GM12878 (cell line): ENCODE data around the gene DMPK. TPM values are rescaled to one million over a fixed set of nuclear protein-coding genes. Genes with fewer than 3 reads are reported as not detected.

Source experiments
- CREB1 ChIP-seq: IDR thresholded peaks from 2 replicates; pipeline ENCODE4 v1.6.1; 2012; ENCODE audit warnings: low read depth, mild to moderate bottlenecking, inconsistent platforms
- EGR1 ChIP-seq, 2 experiments: IDR thresholded peaks; 1 replicate in 1 of 2; 2 replicates in 1 of 2; pipeline ENCODE4 v1.6.1; 2011 to 2012; ENCODE audit warnings: low read depth in 2 of 2, low read length in 2 of 2, borderline replicate concordance in 1 of 2, mild to moderate bottlenecking in 1 of 2, moderate library complexity in 1 of 2
- IKZF2 ChIP-seq, 2 experiments: fragments of 450-650 bp; IDR thresholded peaks; 2 replicates each; pipeline ENCODE4 v1.6.1; 2017; ENCODE audit warnings: mild to moderate bottlenecking in 2 of 2, moderate library complexity in 2 of 2
- IRF4 ChIP-seq: IDR thresholded peaks from 2 replicates; pipeline ENCODE4 v1.6.1; 2011; ENCODE audit warnings: low read depth, low read length
- MTA3 ChIP-seq: IDR thresholded peaks from 2 replicates; pipeline ENCODE4 v1.6.1; 2012; ENCODE audit warnings: low read length, inconsistent platforms, borderline replicate concordance
- NFXL1 ChIP-seq: fragments of 450-650 bp; IDR thresholded peaks from 2 replicates; pipeline ENCODE4 v1.6.1; 2017; ENCODE audit warnings: antibody characterized with exemption, mild to moderate bottlenecking, borderline replicate concordance
- NFYB ChIP-seq: IDR thresholded peaks from 2 replicates; pipeline ENCODE4 v1.6.1; 2011; ENCODE audit warnings: low read depth, mild to moderate bottlenecking, low read length, improper control_type of control experiment, moderate library complexity; ENCODE audit not compliant: insufficient read depth
- NR2F1 ChIP-seq: fragments of 450-650 bp; conservative IDR thresholded peaks from 2 replicates; pipeline ENCODE4 v1.6.1; 2017; ENCODE audit warnings: mild to moderate bottlenecking
- NRF1 ChIP-seq: conservative IDR thresholded peaks from 2 replicates; pipeline ENCODE4 v1.6.1; 2011; ENCODE audit warnings: mild to moderate bottlenecking, low read depth, low read length, improper control_type of control experiment
- POU2F2 ChIP-seq: IDR thresholded peaks from 3 replicates; pipeline ENCODE4 v1.6.1; 2011; ENCODE audit warnings: low read depth, mild to moderate bottlenecking, low read length, borderline replicate concordance
- RAD21 ChIP-seq: IDR thresholded peaks from 2 replicates; pipeline ENCODE4 v1.6.1; 2011; ENCODE audit warnings: mild to moderate bottlenecking, low read depth, low read length, moderate library complexity; ENCODE audit not compliant: insufficient read depth
- TAF1 ChIP-seq: IDR thresholded peaks from 2 replicates; pipeline ENCODE4 v1.6.1; 2011; ENCODE audit warnings: mild to moderate bottlenecking, low read depth, low read length, borderline replicate concordance
- YBX1 ChIP-seq: fragments of 450-650 bp; IDR thresholded peaks from 2 replicates; pipeline ENCODE4 v1.6.1; 2016; ENCODE audit warnings: antibody characterized with exemption
- ZNF622 ChIP-seq: fragments of 450-650 bp; IDR thresholded peaks from 2 replicates; pipeline ENCODE4 v1.6.1; 2017; ENCODE audit warnings: mild to moderate bottlenecking, inconsistent platforms
- ZSCAN29 ChIP-seq: fragments of 450-650 bp; IDR thresholded peaks from 2 replicates; pipeline ENCODE4 v1.6.1; 2017; ENCODE audit warnings: mild to moderate bottlenecking, moderate library complexity
- polyA plus RNA-seq, 11 experiments: library from polyadenylated mRNA; depleted of rRNA in 4 of 11; unstranded in 6 of 11; stranded (reverse) in 5 of 11; fragments of >200 nt; fragmentation: Nextera tagmentation in 4 of 11; fragmentation: Illumina TruSeq in 1 of 11; extraction: Ambion mirVana in 4 of 11; extraction: Trizol in 1 of 11; gene quantifications; 1 replicate in 1 of 11; 2 replicates in 10 of 11; pipeline versions ENCODE4 v1.2.1 to v1.2.3, GENCODE V29; 2011 to 2016; ENCODE audit warnings: inconsistent platforms in 2 of 11, missing spikeins in 2 of 11, low read depth in 1 of 11
- total RNA-seq, 4 experiments: library from RNA; depleted of rRNA in 3 of 4; stranded (reverse); fragments of >200 nt in 3 of 4; fragmentation: Illumina TruSeq in 1 of 4; extraction: Trizol in 1 of 4; gene quantifications; 2 replicates each; pipeline versions ENCODE4 v1.2.1 to v1.2.3, GENCODE V29; 2013 to 2021
- TF ChIP-seq, protein P1 (sequence below): fragments of 150-350 bp; IDR thresholded peaks from 2 replicates; pipeline ENCODE4 v1.6.1; 2016; ENCODE audit warnings: low read depth, low read length
- TF ChIP-seq, protein P2 (sequence below): IDR thresholded peaks from 2 replicates; pipeline ENCODE4 v1.6.1; 2011; ENCODE audit warnings: low read depth, mild to moderate bottlenecking, low read length, moderate library complexity, borderline replicate concordance; ENCODE audit errors: extremely low read depth
- TF ChIP-seq, protein P3 (sequence below): fragments of 450-650 bp; IDR thresholded peaks from 2 replicates; pipeline ENCODE4 v1.6.1; 2017; ENCODE audit warnings: mild to moderate bottlenecking, moderate library complexity
- TF ChIP-seq, protein P4 (sequence below): IDR thresholded peaks from 2 replicates; pipeline ENCODE4 v1.6.1; 2012; ENCODE audit warnings: low read length, inconsistent platforms

The DMPK gene
- total and polyA plus RNA-seq, 10 of the 15 experiments (the other 5 are each of a cell fraction or from before 2014, with no cell fraction given): 0.60 to 33.6 (median 5.2) TPM

DNA sequence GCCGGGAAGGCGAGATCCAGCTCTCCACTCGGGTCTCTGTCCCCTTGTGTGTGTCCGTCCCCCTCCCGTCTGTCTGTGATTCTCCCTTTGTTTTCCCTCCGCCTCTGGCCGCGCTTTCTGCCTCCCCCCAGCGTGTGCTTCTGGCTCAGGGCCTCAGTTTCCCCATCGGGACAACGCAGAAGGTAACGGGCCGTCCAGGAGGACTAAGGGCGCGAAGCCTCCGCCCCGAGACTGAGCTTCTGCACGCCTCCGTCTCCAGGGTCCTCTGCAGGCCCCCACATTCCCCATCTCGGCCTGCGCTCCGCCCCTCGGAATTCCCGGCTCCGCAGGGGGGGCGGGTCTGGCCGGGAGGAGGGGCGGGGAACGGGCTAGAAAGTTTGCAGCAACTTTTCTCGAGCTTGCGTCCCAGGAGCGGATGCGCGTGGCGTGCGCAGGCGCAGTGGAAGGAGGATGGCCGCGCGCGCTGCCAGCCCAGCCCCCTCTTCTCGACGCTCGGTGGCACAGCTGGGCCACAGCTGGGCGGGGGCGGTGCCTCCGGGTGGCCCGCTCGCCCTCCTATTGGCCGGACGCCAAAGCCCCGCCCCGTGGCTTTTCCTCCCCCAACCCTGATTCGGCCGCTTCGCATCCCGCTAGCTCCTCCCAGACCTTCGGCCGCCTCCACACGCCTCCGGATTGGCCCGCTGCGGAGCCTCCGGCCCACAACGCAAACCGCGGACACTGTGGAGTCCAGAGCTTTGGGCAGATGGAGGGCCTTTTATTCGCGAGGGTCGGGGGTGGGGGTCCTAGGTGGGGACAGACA is 13.1 kb downstream of the DMPK start, which contains the start of gene SIX5 (continued):
- TF ChIP-seq NRF1 (peak; percentile 91), IRF4 (no peak), YBX1 (no peak), NFXL1 (no peak), NR2F1 (no peak; the same call in 1 of the 2 replicates), ZNF622 (no peak), EGR1 (IDR thresholded peaks at IDR 0.05; ENCODE audit: borderline replicate concordance in 1 of 2, low read depth in 2 of 2, low read length in 2 of 2) (peak in 1 of 2 experiments; percentile 83; a peak in 2 of 3 replicates), CREB1 (no peak), MTA3 (no peak; the same call in 1 of the 2 replicates), IKZF2 (IDR thresholded peaks at IDR 0.05) (peak; percentile 9 to 59; a peak in 1 of 4 replicates), NFYB (peak; percentile 87), RAD21 (no peak), TAF1 (no peak), ZSCAN29 (no peak), POU2F2 (no peak; the same call in 2 of the 3 replicates)
- TF ChIP-seq, protein P1, sequence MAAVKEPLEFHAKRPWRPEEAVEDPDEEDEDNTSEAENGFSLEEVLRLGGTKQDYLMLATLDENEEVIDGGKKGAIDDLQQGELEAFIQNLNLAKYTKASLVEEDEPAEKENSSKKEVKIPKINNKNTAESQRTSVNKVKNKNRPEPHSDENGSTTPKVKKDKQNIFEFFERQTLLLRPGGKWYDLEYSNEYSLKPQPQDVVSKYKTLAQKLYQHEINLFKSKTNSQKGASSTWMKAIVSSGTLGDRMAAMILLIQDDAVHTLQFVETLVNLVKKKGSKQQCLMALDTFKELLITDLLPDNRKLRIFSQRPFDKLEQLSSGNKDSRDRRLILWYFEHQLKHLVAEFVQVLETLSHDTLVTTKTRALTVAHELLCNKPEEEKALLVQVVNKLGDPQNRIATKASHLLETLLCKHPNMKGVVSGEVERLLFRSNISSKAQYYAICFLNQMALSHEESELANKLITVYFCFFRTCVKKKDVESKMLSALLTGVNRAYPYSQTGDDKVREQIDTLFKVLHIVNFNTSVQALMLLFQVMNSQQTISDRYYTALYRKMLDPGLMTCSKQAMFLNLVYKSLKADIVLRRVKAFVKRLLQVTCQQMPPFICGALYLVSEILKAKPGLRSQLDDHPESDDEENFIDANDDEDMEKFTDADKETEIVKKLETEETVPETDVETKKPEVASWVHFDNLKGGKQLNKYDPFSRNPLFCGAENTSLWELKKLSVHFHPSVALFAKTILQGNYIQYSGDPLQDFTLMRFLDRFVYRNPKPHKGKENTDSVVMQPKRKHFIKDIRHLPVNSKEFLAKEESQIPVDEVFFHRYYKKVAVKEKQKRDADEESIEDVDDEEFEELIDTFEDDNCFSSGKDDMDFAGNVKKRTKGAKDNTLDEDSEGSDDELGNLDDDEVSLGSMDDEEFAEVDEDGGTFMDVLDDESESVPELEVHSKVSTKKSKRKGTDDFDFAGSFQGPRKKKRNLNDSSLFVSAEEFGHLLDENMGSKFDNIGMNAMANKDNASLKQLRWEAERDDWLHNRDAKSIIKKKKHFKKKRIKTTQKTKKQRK: no peak
- TF ChIP-seq, protein P2, sequence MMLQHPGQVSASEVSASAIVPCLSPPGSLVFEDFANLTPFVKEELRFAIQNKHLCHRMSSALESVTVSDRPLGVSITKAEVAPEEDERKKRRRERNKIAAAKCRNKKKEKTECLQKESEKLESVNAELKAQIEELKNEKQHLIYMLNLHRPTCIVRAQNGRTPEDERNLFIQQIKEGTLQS: no peak
- TF ChIP-seq, protein P3, sequence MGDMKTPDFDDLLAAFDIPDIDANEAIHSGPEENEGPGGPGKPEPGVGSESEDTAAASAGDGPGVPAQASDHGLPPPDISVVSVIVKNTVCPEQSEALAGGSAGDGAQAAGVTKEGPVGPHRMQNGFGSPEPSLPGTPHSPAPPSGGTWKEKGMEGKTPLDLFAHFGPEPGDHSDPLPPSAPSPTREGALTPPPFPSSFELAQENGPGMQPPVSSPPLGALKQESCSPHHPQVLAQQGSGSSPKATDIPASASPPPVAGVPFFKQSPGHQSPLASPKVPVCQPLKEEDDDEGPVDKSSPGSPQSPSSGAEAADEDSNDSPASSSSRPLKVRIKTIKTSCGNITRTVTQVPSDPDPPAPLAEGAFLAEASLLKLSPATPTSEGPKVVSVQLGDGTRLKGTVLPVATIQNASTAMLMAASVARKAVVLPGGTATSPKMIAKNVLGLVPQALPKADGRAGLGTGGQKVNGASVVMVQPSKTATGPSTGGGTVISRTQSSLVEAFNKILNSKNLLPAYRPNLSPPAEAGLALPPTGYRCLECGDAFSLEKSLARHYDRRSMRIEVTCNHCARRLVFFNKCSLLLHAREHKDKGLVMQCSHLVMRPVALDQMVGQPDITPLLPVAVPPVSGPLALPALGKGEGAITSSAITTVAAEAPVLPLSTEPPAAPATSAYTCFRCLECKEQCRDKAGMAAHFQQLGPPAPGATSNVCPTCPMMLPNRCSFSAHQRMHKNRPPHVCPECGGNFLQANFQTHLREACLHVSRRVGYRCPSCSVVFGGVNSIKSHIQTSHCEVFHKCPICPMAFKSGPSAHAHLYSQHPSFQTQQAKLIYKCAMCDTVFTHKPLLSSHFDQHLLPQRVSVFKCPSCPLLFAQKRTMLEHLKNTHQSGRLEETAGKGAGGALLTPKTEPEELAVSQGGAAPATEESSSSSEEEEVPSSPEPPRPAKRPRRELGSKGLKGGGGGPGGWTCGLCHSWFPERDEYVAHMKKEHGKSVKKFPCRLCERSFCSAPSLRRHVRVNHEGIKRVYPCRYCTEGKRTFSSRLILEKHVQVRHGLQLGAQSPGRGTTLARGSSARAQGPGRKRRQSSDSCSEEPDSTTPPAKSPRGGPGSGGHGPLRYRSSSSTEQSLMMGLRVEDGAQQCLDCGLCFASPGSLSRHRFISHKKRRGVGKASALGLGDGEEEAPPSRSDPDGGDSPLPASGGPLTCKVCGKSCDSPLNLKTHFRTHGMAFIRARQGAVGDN: no peak
- TF ChIP-seq, protein P4, sequence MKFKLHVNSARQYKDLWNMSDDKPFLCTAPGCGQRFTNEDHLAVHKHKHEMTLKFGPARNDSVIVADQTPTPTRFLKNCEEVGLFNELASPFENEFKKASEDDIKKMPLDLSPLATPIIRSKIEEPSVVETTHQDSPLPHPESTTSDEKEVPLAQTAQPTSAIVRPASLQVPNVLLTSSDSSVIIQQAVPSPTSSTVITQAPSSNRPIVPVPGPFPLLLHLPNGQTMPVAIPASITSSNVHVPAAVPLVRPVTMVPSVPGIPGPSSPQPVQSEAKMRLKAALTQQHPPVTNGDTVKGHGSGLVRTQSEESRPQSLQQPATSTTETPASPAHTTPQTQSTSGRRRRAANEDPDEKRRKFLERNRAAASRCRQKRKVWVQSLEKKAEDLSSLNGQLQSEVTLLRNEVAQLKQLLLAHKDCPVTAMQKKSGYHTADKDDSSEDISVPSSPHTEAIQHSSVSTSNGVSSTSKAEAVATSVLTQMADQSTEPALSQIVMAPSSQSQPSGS: no peak
